Adrenal gland (tissue), 5 donors: Measurements from ENCODE around the gene STK40.

Source experiments
- POLR2A ChIP-seq, 2 donors: fragments of 450-650 bp; IDR thresholded peaks; one replicate each; pipeline ENCODE4 v1.6.1; 2017; ENCODE audit warnings: antibody characterized with exemption in 2 of 2, mild to moderate bottlenecking in 2 of 2, moderate library complexity in 1 of 2
- TF ChIP-seq, protein P1 (sequence below), 6 experiments: fragments of 450-650 bp in 4 of 6; fragments of 200-600 bp in 2 of 6; sonication (generic) in 1 of 6; IDR thresholded peaks; 1 replicate in 5 of 6; 2 replicates in 1 of 6; pipeline versions ENCODE4 v1.5.1 to v1.8.0; 2016 to 2021; ENCODE audit warnings: antibody characterized with exemption in 6 of 6, mild to moderate bottlenecking in 2 of 6, moderate library complexity in 1 of 6
- donor health status: DM: no; HTN: no; CAD: no.

DNA sequence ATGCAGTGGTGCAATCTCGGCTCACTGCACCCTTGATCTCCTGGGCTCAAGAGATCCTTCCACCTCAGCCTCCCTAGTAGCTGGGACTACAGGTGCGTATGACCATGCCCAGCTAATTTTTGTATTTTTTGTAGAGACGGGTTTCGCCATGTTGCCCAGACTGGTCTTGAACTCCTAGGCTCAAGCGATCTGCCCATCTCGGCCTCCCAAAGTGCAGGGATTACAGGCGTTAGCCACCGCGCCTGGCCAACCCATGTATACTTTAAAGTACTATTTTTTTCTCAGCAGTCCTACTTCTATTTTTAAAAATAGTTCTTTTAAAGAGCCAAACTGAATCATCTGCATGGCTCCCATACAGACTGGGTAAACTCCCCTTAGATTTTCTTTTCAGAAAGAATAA lies 3.5 kb downstream of the STK40 start:
- TF ChIP-seq, protein P1, sequence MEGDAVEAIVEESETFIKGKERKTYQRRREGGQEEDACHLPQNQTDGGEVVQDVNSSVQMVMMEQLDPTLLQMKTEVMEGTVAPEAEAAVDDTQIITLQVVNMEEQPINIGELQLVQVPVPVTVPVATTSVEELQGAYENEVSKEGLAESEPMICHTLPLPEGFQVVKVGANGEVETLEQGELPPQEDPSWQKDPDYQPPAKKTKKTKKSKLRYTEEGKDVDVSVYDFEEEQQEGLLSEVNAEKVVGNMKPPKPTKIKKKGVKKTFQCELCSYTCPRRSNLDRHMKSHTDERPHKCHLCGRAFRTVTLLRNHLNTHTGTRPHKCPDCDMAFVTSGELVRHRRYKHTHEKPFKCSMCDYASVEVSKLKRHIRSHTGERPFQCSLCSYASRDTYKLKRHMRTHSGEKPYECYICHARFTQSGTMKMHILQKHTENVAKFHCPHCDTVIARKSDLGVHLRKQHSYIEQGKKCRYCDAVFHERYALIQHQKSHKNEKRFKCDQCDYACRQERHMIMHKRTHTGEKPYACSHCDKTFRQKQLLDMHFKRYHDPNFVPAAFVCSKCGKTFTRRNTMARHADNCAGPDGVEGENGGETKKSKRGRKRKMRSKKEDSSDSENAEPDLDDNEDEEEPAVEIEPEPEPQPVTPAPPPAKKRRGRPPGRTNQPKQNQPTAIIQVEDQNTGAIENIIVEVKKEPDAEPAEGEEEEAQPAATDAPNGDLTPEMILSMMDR (IDR thresholded peaks at IDR 0.05): no peak
- TF ChIP-seq POLR2A (IDR thresholded peaks at IDR 0.05): no peak
